ENCODE data around the gene DNAJC15.

GRCh38 chr13:43146400-43146799, 123.0 kb downstream of the DNAJC15 start:
- TF ChIP-seq TAF1 (IDR thresholded peaks at IDR 0.05; ENCODE audit: borderline replicate concordance, insufficient read depth, low read length) = no peak
- no peak for TF ChIP-seq POLR2AphosphoS5 (IDR thresholded peaks at IDR 0.05; ENCODE audit: low read depth, low read length)
- TF ChIP-seq, protein P1, sequence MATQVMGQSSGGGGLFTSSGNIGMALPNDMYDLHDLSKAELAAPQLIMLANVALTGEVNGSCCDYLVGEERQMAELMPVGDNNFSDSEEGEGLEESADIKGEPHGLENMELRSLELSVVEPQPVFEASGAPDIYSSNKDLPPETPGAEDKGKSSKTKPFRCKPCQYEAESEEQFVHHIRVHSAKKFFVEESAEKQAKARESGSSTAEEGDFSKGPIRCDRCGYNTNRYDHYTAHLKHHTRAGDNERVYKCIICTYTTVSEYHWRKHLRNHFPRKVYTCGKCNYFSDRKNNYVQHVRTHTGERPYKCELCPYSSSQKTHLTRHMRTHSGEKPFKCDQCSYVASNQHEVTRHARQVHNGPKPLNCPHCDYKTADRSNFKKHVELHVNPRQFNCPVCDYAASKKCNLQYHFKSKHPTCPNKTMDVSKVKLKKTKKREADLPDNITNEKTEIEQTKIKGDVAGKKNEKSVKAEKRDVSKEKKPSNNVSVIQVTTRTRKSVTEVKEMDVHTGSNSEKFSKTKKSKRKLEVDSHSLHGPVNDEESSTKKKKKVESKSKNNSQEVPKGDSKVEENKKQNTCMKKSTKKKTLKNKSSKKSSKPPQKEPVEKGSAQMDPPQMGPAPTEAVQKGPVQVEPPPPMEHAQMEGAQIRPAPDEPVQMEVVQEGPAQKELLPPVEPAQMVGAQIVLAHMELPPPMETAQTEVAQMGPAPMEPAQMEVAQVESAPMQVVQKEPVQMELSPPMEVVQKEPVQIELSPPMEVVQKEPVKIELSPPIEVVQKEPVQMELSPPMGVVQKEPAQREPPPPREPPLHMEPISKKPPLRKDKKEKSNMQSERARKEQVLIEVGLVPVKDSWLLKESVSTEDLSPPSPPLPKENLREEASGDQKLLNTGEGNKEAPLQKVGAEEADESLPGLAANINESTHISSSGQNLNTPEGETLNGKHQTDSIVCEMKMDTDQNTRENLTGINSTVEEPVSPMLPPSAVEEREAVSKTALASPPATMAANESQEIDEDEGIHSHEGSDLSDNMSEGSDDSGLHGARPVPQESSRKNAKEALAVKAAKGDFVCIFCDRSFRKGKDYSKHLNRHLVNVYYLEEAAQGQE (IDR thresholded peaks at IDR 0.05; ENCODE audit: insufficient read depth in 1 of 2, low read depth in 2 of 2, low read length in 2 of 2) = no peak
- no peak for TF ChIP-seq SIN3A (IDR thresholded peaks at IDR 0.05; ENCODE audit: borderline replicate concordance, insufficient read depth, low read length)
